ENCODE data around the gene CTLA4. TPM values are rescaled to one million over a fixed set of nuclear protein-coding genes. Genes with fewer than 3 reads are reported as not detected.

Gene CTLA4
- total and polyA plus RNA-seq, 2 experiments from 2014 or later = not detected

GRCh38 chr2:203913947-203914346 is 46.4 kb downstream of the CTLA4 start:
- H3K4me2 ChIP-seq (ENCODE audit: unreplicated experiment) = no peak overlapping the region
- 87 to 89% methylated on average over 8 of the region's 8 CpGs for WGBS, 2 experiments (ENCODE audit: low coverage in 1 of 2, low lambda C conversion rate in 2 of 2, missing lambda C conversion rate in 2 of 2)
- no peak overlapping the region for H3K9ac ChIP-seq
- DNase-seq = no peak
- H3K36me3 ChIP-seq (ENCODE audit: low read depth) = no peaks in the 10 kb centered on the region
- no peaks in the 10 kb centered on the region for H3K79me2 ChIP-seq (ENCODE audit: insufficient read depth)
- no peaks in the 10 kb centered on the region for H3K9me2 ChIP-seq (ENCODE audit: insufficient read depth)
- no peak overlapping the region for H3K4me3 ChIP-seq
- TF ChIP-seq EZH2 (IDR thresholded peaks at IDR 0.05; ENCODE audit: insufficient read depth, poor library complexity, severe bottlenecking) (no peak), EZH2phosphoT487 (IDR thresholded peaks at IDR 0.05; ENCODE audit: insufficient read depth, low read depth) (no peak)
- peaks cover 6% of the 10 kb centered on the region for H3F3A ChIP-seq (ENCODE audit: insufficient read depth)
- no peaks in the 10 kb centered on the region for H3K9me3 ChIP-seq (ENCODE audit: low read depth)
- no peak overlapping the region for H2AFZ ChIP-seq
- no peaks in the 10 kb centered on the region for H4K20me1 ChIP-seq (ENCODE audit: insufficient read depth)
- in situ Hi-C loops (cut with MboI) = no loop called here
- peaks cover 21% of the 10 kb centered on the region for H3K4me1 ChIP-seq (ENCODE audit: insufficient read depth)
- H3K27ac ChIP-seq = no peak overlapping the region
- no peaks in the 10 kb centered on the region for H3K27me3 ChIP-seq (replicated peaks; ENCODE audit: insufficient read depth)

DNA sequence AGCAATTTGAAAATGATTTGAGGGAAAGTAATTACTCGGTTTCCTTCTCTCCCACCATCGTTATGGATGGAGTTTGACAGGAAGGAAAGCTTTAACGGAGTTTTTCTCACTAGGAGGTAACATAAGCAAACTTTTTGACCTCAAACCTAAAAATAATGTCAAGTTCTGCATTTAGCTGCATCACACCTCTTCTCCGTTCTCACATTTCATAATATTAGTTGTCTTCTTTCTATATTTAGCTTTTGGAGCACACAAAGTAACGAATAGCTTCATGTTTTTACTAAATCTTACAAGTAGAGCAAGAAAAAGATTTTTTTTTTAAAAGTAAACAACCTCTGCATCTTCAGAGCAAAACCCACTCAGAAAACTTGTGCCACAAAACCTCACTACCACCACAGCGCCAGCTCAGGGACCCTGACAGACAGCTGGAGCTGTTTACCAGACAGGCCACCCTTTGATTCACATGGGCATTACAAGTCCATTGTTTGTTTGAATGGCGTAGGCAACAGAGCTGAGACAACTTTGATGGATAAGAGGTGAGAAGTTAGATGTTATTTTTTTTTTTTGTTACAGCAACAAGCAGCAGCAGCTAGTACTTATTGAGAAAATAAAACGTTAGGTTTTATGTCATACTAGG is 47.1 kb downstream of the CTLA4 start:
- Histone ChIP-seq H3K9me2 (ENCODE audit: insufficient read depth) (no peaks in the 10 kb centered on the region), H3K27ac (no peak overlapping the region), H4K20me1 (ENCODE audit: insufficient read depth) (no peaks in the 10 kb centered on the region), H3K9ac (peak overlapping the region; percentile 55), H2AFZ (peak overlapping the region; percentile 85), H3K4me2 (ENCODE audit: unreplicated experiment) (peak overlapping the region; percentile 79), H3F3A (ENCODE audit: insufficient read depth) (no peaks in the 10 kb centered on the region), H3K4me1 (ENCODE audit: insufficient read depth) (peaks cover 16% of the 10 kb centered on the region), H3K79me2 (ENCODE audit: insufficient read depth) (no peaks in the 10 kb centered on the region), H3K4me3 (peak overlapping the region; percentile 68), H3K27me3 (replicated peaks; ENCODE audit: insufficient read depth) (no peaks in the 10 kb centered on the region), H3K9me3 (ENCODE audit: low read depth) (no peaks in the 10 kb centered on the region), H3K36me3 (ENCODE audit: low read depth) (no peaks in the 10 kb centered on the region)
- in situ Hi-C loops (cut with MboI) = no loop called here
- DNase-seq = peak; percentile 34
- TF ChIP-seq EZH2phosphoT487 (IDR thresholded peaks at IDR 0.05; ENCODE audit: insufficient read depth, low read depth) = no peak
- TF ChIP-seq EZH2 (IDR thresholded peaks at IDR 0.05; ENCODE audit: insufficient read depth, poor library complexity, severe bottlenecking) = no peak
- 31 to 40% methylated on average over 8 of the region's 8 CpGs for WGBS, 2 experiments (ENCODE audit: low coverage in 1 of 2, low lambda C conversion rate in 2 of 2, missing lambda C conversion rate in 2 of 2)

- H3K27me3 ChIP-seq (replicated peaks; ENCODE audit: insufficient read depth) = no peaks in the 10 kb centered on the region
- H3K79me2 ChIP-seq (ENCODE audit: insufficient read depth) = no peaks in the 10 kb centered on the region
- H3K9me3 ChIP-seq (ENCODE audit: low read depth) = no peaks in the 10 kb centered on the region
- in situ Hi-C loops (cut with MboI) = no loop called here
- WGBS, 2 experiments (ENCODE audit: low coverage in 1 of 2, low lambda C conversion rate in 2 of 2, missing lambda C conversion rate in 2 of 2) = 3 to 7% methylated on average over 7 of the region's 7 CpGs
- H3K27ac ChIP-seq = peak overlapping the region; percentile 26
- no peaks in the 10 kb centered on the region for H3K36me3 ChIP-seq (ENCODE audit: low read depth)
- DNase-seq = peak; percentile 65
- H3K9me2 ChIP-seq (ENCODE audit: insufficient read depth) = no peaks in the 10 kb centered on the region
- H4K20me1 ChIP-seq (ENCODE audit: insufficient read depth) = no peaks in the 10 kb centered on the region
- peak overlapping the region; percentile 85 for H2AFZ ChIP-seq
- no peak for TF ChIP-seq EZH2 (IDR thresholded peaks at IDR 0.05; ENCODE audit: insufficient read depth, poor library complexity, severe bottlenecking)
- no peak for TF ChIP-seq EZH2phosphoT487 (IDR thresholded peaks at IDR 0.05; ENCODE audit: insufficient read depth, low read depth)
- H3F3A ChIP-seq (ENCODE audit: insufficient read depth) = no peaks in the 10 kb centered on the region
- peak overlapping the region; percentile 55 for H3K9ac ChIP-seq
- H3K4me3 ChIP-seq = peak overlapping the region; percentile 68
- H3K4me1 ChIP-seq (ENCODE audit: insufficient read depth) = peaks cover 11% of the 10 kb centered on the region; the same call in 1 of the 2 replicates
- H3K4me2 ChIP-seq (ENCODE audit: unreplicated experiment) = peak overlapping the region; percentile 79
Measured at GRCh38 chr2:203915256-203915655, 47.7 kb downstream of the CTLA4 start.

GRCh38 chr2:203916756-203917155 is 49.2 kb downstream of the CTLA4 start:
- H3K79me2 ChIP-seq (ENCODE audit: insufficient read depth) = no peaks in the 10 kb centered on the region
- H4K20me1 ChIP-seq (ENCODE audit: insufficient read depth) = no peaks in the 10 kb centered on the region
- DNase-seq = no peak
- H3K27me3 ChIP-seq (replicated peaks; ENCODE audit: insufficient read depth) = no peaks in the 10 kb centered on the region
- no peak for TF ChIP-seq EZH2phosphoT487 (IDR thresholded peaks at IDR 0.05; ENCODE audit: insufficient read depth, low read depth)
- H3K9me2 ChIP-seq (ENCODE audit: insufficient read depth) = no peaks in the 10 kb centered on the region
- no peak overlapping the region for H2AFZ ChIP-seq
- H3K4me1 ChIP-seq (ENCODE audit: insufficient read depth) = peaks cover 9% of the 10 kb centered on the region; the same call in 1 of the 2 replicates
- H3K9me3 ChIP-seq (ENCODE audit: low read depth) = no peaks in the 10 kb centered on the region
- no peak overlapping the region for H3K4me2 ChIP-seq (ENCODE audit: unreplicated experiment)
- H3K36me3 ChIP-seq (ENCODE audit: low read depth) = no peaks in the 10 kb centered on the region
- H3K9ac ChIP-seq = no peak overlapping the region
- H3F3A ChIP-seq (ENCODE audit: insufficient read depth) = no peaks in the 10 kb centered on the region
- no peak overlapping the region for H3K4me3 ChIP-seq
- no peak overlapping the region for H3K27ac ChIP-seq
- in situ Hi-C loops (cut with MboI) = no loop called here
